Left ventricle myocardium inferior (tissue), 1 donor: Measurements from ENCODE around the gene GLP1R. TPM values are rescaled to one million over a fixed set of nuclear protein-coding genes. Genes with fewer than 3 reads are reported as not detected.

Experiments used
- DNase-seq: peaks from one replicate; pipeline ENCODE4 v3.0.0-alpha.2; 2020
- H3K27ac ChIP-seq: fragments of 200-600 bp; replicated peaks from 2 replicates; pipeline ENCODE4 v1.8.0; 2021
- H3K27me3 ChIP-seq: fragments of 200-600 bp; 2 replicates; pipeline ENCODE4 v1.8.0; 2021; ENCODE audit warnings: low read depth
- H3K36me3 ChIP-seq: fragments of 200-600 bp; 2 replicates; pipeline ENCODE4 v1.8.0; 2021
- H3K4me1 ChIP-seq: fragments of 200-600 bp; 2 replicates; pipeline ENCODE4 v1.8.0; 2021
- H3K4me3 ChIP-seq: fragments of 200-600 bp; 2 replicates; pipeline ENCODE4 v1.8.0; 2021; ENCODE audit warnings: mild to moderate bottlenecking, moderate library complexity
- H3K9me3 ChIP-seq: fragments of 200-600 bp; replicated peaks from 2 replicates; pipeline ENCODE4 v1.8.0; 2021
- CTCF ChIP-seq: fragments of 200-600 bp; IDR thresholded peaks from 2 replicates; pipeline ENCODE4 v1.8.0; 2021; ENCODE audit warnings: antibody characterized with exemption, mild to moderate bottlenecking, borderline replicate concordance
- intact Hi-C: fragments of 100-400 bp; cut with micrococcal nuclease; formaldehyde crosslinking; loops from one replicate; pipeline ENCODE4 v1.11.0; 2022
- long read RNA-seq: library from polyadenylated mRNA; unstranded; transcript quantifications from one replicate; pipeline ENCODE4 v2.0.0, GENCODE V29; 2021
- total RNA-seq: library from RNA; stranded (reverse); fragmentation: NEBNext Ultra II Directional; extraction: Animal tissue kit (Norgen Biotek cat#: 25700); gene quantifications from one replicate; pipeline ENCODE4 v1.2.1, GENCODE V29; 2021
- donor health status: DM: no; HTN: yes; CAD: no; lungs with severe emphysema.

GLP1R gene
- total RNA-seq, result 7.5 TPM
- long read RNA-seq, partial matches to known transcripts, result 2 of 6 reads
- long read RNA-seq, other reads (novel, unspliced or antisense), result 2 of 6 reads

GRCh38 chr6:39048481-39049399, at the start of gene GLP1R:
Gene GLP1R (plus strand): TSS chr6:39048781. CDS start chr6:39048841, 60 bp downstream.
- TF ChIP-seq CTCF, result no peak
- peak within 1 kb of the TSS; percentile 70 for H3K4me3 ChIP-seq
- H3K4me1 ChIP-seq, result peaks cover 35% of the 10 kb centered on the region
- DNase-seq, result peak; percentile 28
- no peaks in the 10 kb centered on the region for H3K36me3 ChIP-seq
- peak within 1 kb of the TSS; percentile 63 for H3K27ac ChIP-seq
- peaks cover 41% of the 10 kb centered on the region for H3K27me3 ChIP-seq
- H3K9me3 ChIP-seq, result no peaks in the 10 kb centered on the region
- intact Hi-C loops, result no loop called here

- Histone ChIP-seq H3K27me3 (peaks cover 34% of the 10 kb centered on the region), H3K4me1 (peaks cover 10% of the 10 kb centered on the region), H3K4me3 (no peak overlapping the region), H3K9me3 (peaks cover 5% of the 10 kb centered on the region), H3K36me3 (no peaks in the 10 kb centered on the region), H3K27ac (no peak overlapping the region)
- DNase-seq, result no peak
- intact Hi-C loops, result no loop called here
- peak; percentile 41 for TF ChIP-seq CTCF
Measured at GRCh38 chr6:39003072-39003471, 45.5 kb upstream of the GLP1R start.

GRCh38 chr6:39003492-39003891, 45.1 kb upstream of the GLP1R start:
- Histone ChIP-seq H3K36me3 (no peaks in the 10 kb centered on the region), H3K9me3 (peaks cover 5% of the 10 kb centered on the region), H3K4me3 (no peak overlapping the region), H3K27me3 (peaks cover 34% of the 10 kb centered on the region), H3K27ac (no peak overlapping the region), H3K4me1 (peaks cover 10% of the 10 kb centered on the region)
- DNase-seq, result no peak
- no peak for TF ChIP-seq CTCF
- intact Hi-C loops, result no loop called here

GRCh38 chr6:39004801-39005200, 43.8 kb upstream of the GLP1R start:
- Histone ChIP-seq H3K4me1 (peaks cover 14% of the 10 kb centered on the region), H3K4me3 (no peak overlapping the region), H3K27me3 (peaks cover 25% of the 10 kb centered on the region), H3K36me3 (no peaks in the 10 kb centered on the region), H3K27ac (no peak overlapping the region), H3K9me3 (peaks cover 5% of the 10 kb centered on the region)
- intact Hi-C loops, result no loop called here
- TF ChIP-seq CTCF, result no peak
- no peak for DNase-seq

GRCh38 chr6:39005774-39006173, 42.8 kb upstream of the GLP1R start:
- peaks cover 14% of the 10 kb centered on the region for H3K4me1 ChIP-seq
- H3K27ac ChIP-seq, result no peak overlapping the region
- H3K9me3 ChIP-seq, result peaks cover 5% of the 10 kb centered on the region
- intact Hi-C loops, result no loop called here
- H3K27me3 ChIP-seq, result peaks cover 23% of the 10 kb centered on the region
- H3K4me3 ChIP-seq, result no peak overlapping the region
- H3K36me3 ChIP-seq, result no peaks in the 10 kb centered on the region
- no peak for TF ChIP-seq CTCF
- DNase-seq, result no peak
